HAP-1 (cell line): ENCODE results near the gene TCHP.
A peak's percentile ranks its signal among the peaks of the same experiment; 100 is the strongest.
"Not testable (repeated sequence)": the region's sequence is repeated elsewhere in the genome, so short reads cannot be mapped to it uniquely, and the experiment has no call there.

ENCODE experiments used
- DNase-seq, 2 experiments: peaks; one replicate each; pipeline ENCODE4 v3.0.0-alpha.2; 2016 to 2020; ENCODE audit warnings: low spot score in 2 of 2
- H3K27me3 ChIP-seq: fragments of 250-450 bp; sonication (Bioruptor Pico); 2 replicates; pipeline ENCODE4 v1.5.1; 2020; ENCODE audit warnings: low read depth, mild to moderate bottlenecking, moderate library complexity
- H3K36me3 ChIP-seq: fragments of 250-450 bp; sonication (Bioruptor Pico); replicated peaks from 2 replicates; pipeline ENCODE4 v1.5.1; 2020; ENCODE audit warnings: mild to moderate bottlenecking
- H3K4me1 ChIP-seq: fragments of 250-450 bp; sonication (Bioruptor Pico); 2 replicates; pipeline ENCODE4 v1.5.1; 2020; ENCODE audit warnings: mild to moderate bottlenecking
- H3K4me3 ChIP-seq: fragments of 250-450 bp; sonication (Bioruptor Pico); 2 replicates; pipeline ENCODE4 v1.5.1; 2020; ENCODE audit warnings: mild to moderate bottlenecking, moderate library complexity
- H3K9me3 ChIP-seq: fragments of 250-450 bp; sonication (Bioruptor Pico); 2 replicates; pipeline ENCODE4 v1.5.1; 2020; ENCODE audit warnings: mild to moderate bottlenecking, moderate library complexity
- in situ Hi-C: fragments of 300-500 bp; cut with MboI; formaldehyde crosslinking; loops from 3 replicates; pipeline ENCODE4 v1.14.3; 2020; ENCODE audit warnings: low sequenced_read_pairs, inconsistent platforms, mixed read lengths

The TCHP gene, protein sequence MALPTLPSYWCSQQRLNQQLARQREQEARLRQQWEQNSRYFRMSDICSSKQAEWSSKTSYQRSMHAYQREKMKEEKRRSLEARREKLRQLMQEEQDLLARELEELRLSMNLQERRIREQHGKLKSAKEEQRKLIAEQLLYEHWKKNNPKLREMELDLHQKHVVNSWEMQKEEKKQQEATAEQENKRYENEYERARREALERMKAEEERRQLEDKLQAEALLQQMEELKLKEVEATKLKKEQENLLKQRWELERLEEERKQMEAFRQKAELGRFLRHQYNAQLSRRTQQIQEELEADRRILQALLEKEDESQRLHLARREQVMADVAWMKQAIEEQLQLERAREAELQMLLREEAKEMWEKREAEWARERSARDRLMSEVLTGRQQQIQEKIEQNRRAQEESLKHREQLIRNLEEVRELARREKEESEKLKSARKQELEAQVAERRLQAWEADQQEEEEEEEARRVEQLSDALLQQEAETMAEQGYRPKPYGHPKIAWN

DNA sequence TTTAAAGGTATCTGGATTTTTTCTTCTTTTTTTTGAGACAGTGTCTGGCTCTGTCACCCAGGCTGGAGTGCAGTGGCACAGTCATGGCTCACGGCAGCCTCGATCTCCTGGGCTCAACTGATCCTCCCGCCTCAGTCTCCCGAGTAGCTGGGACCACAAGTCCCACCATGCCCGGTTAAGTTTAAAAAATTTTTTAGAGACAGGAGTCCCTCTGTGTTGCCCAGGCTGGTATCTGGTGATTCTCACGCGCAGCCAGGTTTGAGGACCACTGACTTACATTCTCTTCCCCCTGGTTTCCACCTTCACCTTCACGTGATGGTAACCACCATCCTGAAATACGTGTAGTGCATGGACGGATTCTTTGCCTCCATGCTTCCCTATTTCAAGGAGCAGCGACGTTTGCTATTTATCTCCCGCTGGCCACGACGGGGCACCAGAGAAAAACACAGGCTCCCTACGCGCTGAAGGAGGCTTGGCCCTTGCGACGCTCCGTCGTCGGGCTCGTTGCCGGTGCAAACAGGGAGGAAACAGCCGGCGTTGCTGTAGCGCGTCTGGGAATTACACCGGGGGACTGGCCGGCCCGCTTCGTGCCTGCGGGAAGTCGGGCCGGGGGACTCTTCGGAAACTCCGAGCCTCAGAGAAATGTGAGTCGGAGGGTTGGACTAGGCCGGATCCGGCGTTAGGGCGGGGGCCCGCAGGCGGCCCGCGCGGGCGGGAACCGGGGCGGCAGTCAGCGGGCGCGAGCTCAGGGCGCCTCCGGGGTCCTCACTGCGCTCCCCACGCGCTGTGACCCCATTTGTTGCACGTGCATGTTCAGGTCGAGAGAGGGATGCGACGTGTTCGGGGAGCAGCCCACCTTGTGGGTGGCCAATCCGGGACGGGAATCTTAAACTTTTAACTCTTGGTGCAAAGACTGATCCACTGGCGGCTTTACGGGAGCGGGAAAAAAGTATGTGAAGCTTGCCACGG is at the start of gene TCHP:
Gene TCHP, plus strand, starts transcription at position 492 of the 969 bp plus-strand sequence. CDS start 2,753 bp downstream, outside the sequence.
- no peaks in the 10 kb centered on the region for H3K9me3 ChIP-seq
- H3K27me3 ChIP-seq, result no peaks in the 10 kb centered on the region
- in situ Hi-C loops, result no loop called here

DNA sequence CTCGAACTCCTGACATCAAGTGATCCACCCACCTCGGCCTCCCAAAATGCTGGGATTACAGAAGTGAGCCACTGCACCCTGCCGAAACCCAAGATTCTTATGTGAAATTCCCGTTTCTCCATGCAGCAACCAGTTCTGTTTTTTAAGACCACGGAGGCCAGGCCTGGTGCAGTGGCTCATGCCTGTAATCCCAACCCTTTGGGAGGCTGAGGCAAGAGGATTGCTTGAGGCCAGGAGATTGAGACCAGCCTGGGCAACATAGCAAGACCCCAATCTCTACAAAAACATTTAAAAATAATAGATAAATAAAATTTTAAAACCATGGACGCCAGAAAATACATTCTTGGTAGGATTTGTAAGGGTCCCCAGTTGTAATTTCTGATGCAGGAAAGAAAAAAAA is 49.6 kb upstream of the TCHP start:
- in situ Hi-C loops, H3K36me3 ChIP-seq, H3K9me3 ChIP-seq, H3K27me3 ChIP-seq, DNase-seq, H3K4me1 ChIP-seq, H3K4me3 ChIP-seq: not testable (repeated sequence)

More for the DNA sequence above, at the start of gene TCHP:
- peak; percentile 67 to 82 for DNase-seq
- Histone ChIP-seq H3K36me3 (peaks cover 22% of the 10 kb centered on the region), H3K4me3 (peak within 1 kb of the TSS; percentile 60), H3K4me1 (peaks cover 18% of the 10 kb centered on the region)

DNA sequence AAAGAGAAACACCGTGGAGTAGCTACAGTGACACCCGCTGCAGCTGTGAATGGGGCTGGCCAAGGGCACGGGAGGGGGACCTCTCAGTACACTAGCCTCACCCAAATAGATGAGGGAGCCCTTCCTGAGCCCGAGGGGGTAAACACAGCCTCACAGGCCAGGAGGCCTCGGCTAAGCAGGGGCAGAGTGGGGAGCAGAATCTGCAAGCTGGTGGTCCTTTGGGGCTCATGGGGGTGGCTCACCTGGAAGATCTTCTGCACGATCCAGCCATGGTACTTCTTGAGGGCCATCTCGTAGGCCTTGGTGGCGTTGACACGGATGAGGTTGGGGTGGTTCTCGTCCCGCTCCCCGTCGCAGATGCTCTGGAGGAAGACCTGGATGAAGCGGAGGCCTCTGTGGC is 44.7 kb upstream of the TCHP start:
- peaks cover 5% of the 10 kb centered on the region for H3K36me3 ChIP-seq
- DNase-seq, result no peak
- in situ Hi-C loops, result no loop called here
- H3K4me3 ChIP-seq, result no peak overlapping the region
- no peaks in the 10 kb centered on the region for H3K27me3 ChIP-seq
- no peaks in the 10 kb centered on the region for H3K4me1 ChIP-seq
- H3K9me3 ChIP-seq, result no peaks in the 10 kb centered on the region

DNA sequence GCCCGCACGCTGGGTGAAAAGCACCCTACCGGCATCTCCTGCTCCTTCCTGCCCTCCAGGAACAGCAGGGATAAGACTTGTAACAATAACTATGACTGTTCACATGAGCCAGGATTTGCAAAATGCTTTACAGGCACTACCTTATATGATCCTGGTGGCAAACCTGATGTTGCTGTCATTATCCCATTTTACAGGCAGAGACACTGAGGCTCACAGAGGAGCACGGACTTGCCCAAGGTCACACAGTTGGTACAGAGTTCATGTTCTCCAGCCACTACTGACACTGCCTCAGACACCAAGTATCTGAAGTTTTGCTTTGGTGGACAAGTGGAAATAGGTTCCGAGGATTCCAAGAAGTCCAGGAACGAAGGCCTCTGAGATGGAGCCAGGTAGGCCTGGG is 42.4 kb upstream of the TCHP start:
- DNase-seq, result no peak
- Histone ChIP-seq H3K27me3 (no peaks in the 10 kb centered on the region), H3K9me3 (no peaks in the 10 kb centered on the region), H3K4me1 (no peaks in the 10 kb centered on the region), H3K36me3 (peaks cover 5% of the 10 kb centered on the region), H3K4me3 (no peak overlapping the region)
- in situ Hi-C loops, result no loop called here

DNA sequence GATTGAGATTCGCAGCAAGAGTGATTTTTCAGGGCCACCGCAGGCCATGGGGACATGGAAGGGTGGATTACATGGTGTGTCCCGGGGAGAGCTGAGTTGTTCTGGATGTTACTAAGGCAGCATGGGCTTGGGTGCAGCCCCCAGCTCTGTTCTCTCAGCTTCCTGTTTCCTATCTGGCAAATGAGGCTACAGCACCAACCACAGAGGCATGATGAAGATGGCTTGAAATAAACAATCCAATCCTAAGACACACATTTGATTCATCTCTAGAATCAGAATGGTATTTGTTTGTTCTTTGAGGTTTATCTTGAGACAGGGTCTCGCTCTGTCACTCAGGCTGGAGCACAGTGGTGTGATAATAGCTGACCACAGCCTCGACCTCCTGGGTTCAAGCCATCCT is 41.3 kb upstream of the TCHP start:
- no peaks in the 10 kb centered on the region for H3K4me1 ChIP-seq
- H3K9me3 ChIP-seq, result no peaks in the 10 kb centered on the region
- H3K4me3 ChIP-seq, result no peak overlapping the region
- no peak for DNase-seq
- in situ Hi-C loops, result no loop called here
- H3K36me3 ChIP-seq, result peaks cover 5% of the 10 kb centered on the region; the same call in 1 of the 2 replicates
- H3K27me3 ChIP-seq, result no peaks in the 10 kb centered on the region

DNA sequence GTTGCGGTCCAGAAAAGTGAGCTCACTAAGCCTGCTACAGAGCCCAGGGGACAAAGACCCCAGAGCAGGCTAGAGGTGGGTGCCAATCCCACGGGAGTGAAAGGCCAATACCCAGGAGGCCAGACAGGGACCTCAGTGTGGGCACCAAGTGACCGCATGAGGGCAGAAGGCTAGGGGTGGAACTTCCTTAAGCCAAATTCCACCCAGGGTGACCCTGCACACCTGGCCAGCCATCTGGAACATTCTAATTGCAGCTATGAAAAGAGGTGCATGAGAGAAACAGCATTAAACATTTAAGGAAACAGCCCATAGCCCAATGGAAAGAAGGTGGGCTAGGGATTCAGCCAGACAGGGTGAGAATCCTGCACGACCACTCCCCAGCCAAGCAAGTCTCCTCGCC is 39.1 kb upstream of the TCHP start:
- H3K4me1 ChIP-seq, result no peaks in the 10 kb centered on the region
- no peaks in the 10 kb centered on the region for H3K9me3 ChIP-seq
- no peaks in the 10 kb centered on the region for H3K27me3 ChIP-seq
- no peak for DNase-seq
- peaks cover 5% of the 10 kb centered on the region; the same call in 1 of the 2 replicates for H3K36me3 ChIP-seq
- in situ Hi-C loops, result no loop called here
- H3K4me3 ChIP-seq, result no peak overlapping the region

DNA sequence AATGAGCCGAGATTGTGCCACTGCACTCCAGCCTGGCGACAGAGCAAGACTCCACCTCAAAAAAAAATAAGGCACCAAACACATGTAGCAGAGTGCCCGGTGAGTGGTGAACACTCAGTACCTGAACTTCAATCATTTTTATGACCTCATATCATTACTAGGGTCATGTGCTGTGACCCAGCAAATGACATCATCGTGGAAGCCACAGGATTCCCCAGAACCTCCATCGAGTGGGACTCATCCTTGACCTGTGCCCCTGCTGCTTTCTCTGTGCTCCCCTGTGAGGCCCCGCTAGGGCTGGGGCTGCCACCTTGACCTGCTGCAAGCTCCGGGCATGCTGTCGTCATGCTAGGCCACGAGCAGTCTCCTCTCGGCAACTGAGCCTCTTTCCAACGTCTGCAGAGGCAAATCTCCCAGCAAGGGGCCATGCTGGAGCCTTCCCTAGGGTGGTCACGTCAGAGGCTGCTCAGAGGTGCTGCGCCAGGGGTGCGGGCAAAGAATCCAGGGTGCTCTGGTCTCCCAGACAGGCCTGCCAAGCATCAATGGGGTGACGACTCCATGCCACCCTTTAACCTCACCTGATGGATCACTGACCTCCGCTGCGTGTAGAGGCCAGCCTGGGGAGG is 38.3 kb upstream of the TCHP start:
- Histone ChIP-seq H3K27me3 (no peaks in the 10 kb centered on the region), H3K4me3 (no peak overlapping the region), H3K9me3 (no peaks in the 10 kb centered on the region), H3K4me1 (no peaks in the 10 kb centered on the region), H3K36me3 (peaks cover 5% of the 10 kb centered on the region; the same call in 1 of the 2 replicates)
- in situ Hi-C loops, result no loop called here
- no peak for DNase-seq

DNA sequence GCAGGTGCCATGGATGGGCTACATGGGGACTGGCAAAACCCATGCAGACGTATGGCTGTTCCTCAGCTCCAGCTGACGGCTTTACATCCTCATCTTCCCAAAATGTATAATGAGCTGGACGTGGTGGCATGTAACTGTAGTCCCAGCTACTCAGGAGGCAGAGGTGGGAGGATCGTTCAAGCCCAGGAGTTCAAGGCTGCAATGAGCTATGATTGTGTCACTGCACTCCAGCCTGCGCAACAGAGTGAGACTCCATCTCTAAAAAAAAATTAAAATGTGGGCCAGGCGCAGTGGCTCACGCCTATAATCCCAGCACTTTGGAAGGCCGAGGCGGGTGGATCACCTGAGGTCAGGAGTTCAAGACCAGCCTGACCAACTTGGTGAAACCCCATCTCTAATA is 37.6 kb upstream of the TCHP start:
- H3K36me3 ChIP-seq, H3K27me3 ChIP-seq, H3K4me3 ChIP-seq, in situ Hi-C loops, H3K9me3 ChIP-seq, DNase-seq, H3K4me1 ChIP-seq: not testable (repeated sequence)

DNA sequence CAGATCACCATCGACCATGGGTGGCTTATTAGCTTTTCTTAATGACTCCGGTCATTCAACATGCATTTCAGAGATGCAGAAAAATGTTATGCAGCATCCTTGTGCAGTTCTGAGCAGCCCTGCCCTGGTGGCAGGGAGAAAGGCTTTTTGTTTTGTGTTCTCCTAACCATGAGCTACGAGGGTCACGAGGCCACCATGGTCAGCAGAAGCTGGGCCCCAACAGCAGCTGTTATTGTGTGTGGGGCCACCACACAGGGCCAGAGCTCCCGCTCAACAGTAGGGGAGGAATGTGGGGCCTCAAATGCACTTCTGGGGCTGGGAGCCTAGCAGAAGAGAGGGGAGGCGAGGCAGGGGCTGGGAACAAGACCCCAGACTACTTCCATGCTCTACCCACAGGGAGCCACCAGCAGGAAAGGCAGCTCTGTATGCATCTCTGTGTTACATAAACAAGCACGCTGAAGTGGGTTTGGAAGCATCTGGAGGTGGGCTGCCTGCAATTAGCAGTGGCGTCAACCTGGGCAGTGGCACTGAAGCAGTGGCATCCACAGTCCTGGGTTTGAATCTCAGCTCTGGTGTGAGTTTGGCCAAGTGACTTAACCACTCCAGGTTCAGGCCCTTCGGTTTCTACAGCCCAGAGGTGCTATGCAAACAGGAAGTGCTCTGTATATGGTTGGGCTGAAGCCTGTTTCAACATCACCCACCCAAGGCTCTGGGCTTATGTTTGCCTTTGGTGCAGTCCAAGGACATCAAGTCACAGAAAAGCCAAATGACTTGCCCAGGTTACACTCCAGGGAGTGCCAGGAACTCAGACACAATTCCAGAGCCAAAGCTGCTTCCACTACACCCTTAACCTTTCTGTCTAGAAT is 36.0 kb upstream of the TCHP start:
- H3K4me3 ChIP-seq, result no peak overlapping the region
- DNase-seq, result no peak
- H3K9me3 ChIP-seq, result no peaks in the 10 kb centered on the region
- no peaks in the 10 kb centered on the region for H3K27me3 ChIP-seq
- in situ Hi-C loops, result no loop called here
- H3K36me3 ChIP-seq, result no peaks in the 10 kb centered on the region
- peaks cover 4% of the 10 kb centered on the region for H3K4me1 ChIP-seq

DNA sequence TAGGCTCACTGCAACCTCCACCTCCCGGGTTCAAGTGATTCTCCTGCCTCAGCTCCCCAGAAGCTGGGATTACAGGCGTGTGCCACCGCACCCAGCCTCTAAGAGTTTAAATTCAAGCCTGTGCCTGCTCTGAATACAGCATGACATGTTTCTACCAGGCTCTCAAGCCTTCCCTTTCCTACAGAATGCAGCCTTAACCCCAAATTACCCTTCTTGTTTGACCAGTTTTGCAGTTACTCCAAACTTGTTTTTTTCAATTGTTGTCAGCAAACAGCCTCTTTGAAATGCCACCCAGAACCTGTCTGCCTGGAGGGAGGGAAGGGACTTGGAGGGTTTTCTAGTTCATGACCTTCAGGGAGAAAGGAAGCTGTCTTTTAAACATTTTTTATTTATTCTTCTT is 35.2 kb upstream of the TCHP start:
- DNase-seq, result no peak
- H3K36me3 ChIP-seq, result no peaks in the 10 kb centered on the region
- no peaks in the 10 kb centered on the region for H3K27me3 ChIP-seq
- in situ Hi-C loops, result no loop called here
- H3K9me3 ChIP-seq, result no peaks in the 10 kb centered on the region
- H3K4me1 ChIP-seq, result peaks cover 4% of the 10 kb centered on the region
- no peak overlapping the region for H3K4me3 ChIP-seq

DNA sequence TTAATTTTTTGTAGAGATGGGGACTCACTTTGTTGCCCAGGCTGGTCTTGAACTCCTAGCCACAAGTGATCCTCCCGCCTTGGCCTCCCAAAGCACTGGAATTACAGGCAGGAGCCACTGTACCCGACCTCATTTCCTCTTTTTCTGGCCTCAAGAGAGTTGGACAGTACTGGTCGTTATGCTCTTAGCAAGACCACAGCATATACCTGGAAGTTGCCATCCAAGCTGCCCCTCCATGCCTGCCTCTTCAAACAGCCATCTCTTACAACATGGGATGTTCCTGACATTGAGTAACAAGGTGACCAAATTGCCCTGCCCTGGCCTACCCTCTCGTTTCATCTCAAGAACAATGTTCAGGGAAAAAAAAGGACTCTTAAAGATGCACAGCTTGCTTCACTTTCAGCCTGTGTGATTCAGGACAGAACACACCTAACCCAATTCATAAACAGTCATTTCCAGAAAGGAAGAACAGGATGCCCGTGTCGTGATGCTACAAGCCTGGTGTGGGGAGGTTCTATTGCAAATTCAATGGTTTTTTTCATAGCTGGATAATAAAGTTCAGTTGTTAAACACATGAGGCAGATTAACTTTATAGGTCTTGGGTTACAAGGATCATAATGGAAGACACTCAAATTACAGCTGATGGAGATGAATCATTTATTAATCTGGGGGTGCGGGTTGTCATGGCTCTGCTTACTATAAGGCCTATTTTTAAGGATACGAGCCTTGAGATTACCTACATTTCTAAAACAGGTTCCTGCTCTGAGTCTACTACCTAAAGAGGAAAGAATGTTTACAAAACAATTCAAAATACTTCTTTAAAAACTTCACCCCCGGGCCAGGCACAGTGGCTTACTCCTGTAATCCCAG is 31.7 kb upstream of the TCHP start:
- no peaks in the 10 kb centered on the region for H3K9me3 ChIP-seq
- no peak for DNase-seq
- no peaks in the 10 kb centered on the region for H3K27me3 ChIP-seq
- no peaks in the 10 kb centered on the region for H3K36me3 ChIP-seq
- peaks cover 4% of the 10 kb centered on the region for H3K4me1 ChIP-seq
- H3K4me3 ChIP-seq, result no peak overlapping the region
- in situ Hi-C loops, result no loop called here

DNA sequence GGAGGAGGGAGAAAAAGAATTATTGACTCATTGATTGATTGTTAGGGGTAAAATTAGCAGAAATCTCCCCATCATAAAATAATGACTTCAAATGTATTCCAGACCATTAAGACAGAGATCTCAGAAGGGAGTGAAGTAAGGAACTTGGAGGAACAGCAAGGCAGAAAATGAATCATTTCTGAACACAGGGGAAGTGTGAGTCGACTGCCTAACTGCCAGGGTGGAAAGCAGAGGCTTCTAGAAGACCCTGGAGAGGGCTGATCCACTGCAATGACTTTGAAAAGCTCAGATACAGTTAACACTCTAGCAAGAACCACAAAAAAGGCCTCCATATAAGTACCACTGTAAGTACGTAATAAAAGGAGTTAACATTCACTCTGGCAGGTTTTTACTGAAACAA is 29.4 kb upstream of the TCHP start:
- in situ Hi-C loops, result no loop called here
- Histone ChIP-seq H3K4me1 (peaks cover 8% of the 10 kb centered on the region), H3K27me3 (no peaks in the 10 kb centered on the region), H3K9me3 (no peaks in the 10 kb centered on the region), H3K36me3 (no peaks in the 10 kb centered on the region), H3K4me3 (no peak overlapping the region)
- no peak for DNase-seq
